B cell (primary cell): ENCODE measurements around the gene DPT. TPM values are rescaled to one million over a fixed set of nuclear protein-coding genes. Genes with fewer than 3 reads are reported as not detected.

Source experiments
- ATAC-seq: fragments of 200-7000 bp; cut with Tn5 transposase; one replicate; pipeline ENCODE4 v1.10.0; 2021; ENCODE audit warnings: low read depth, mild to moderate bottlenecking, moderate number of reproducible peaks, moderate library complexity
- CTCF ChIA-PET: fragments of 350-600 bp; sonication (Branson Sonifier 250); formaldehyde crosslinking; loops from one replicate; lab custom pipeline; 2021; ENCODE audit warnings: antibody characterized with exemption, inconsistent platforms; lab: Charles Lee
- POLR2A ChIA-PET: fragments of 350-600 bp; sonication (Branson Sonifier 250); formaldehyde crosslinking; loops from one replicate; lab custom pipeline; 2021; ENCODE audit warnings: antibody characterized with exemption; lab: Charles Lee
- DNase-seq: peaks from one replicate; pipeline ENCODE4 v3.0.0; 2013
- H2AFZ ChIP-seq: 2 replicates; pipeline ENCODE4 v1.6.1; 2012; ENCODE audit warnings: mild to moderate bottlenecking, low read depth, low read length; ENCODE audit not compliant: insufficient read depth, poor library complexity, severe bottlenecking
- H3K27ac ChIP-seq, 2 donors: 1 replicate in 1 of 2; 2 replicates in 1 of 2; pipeline ENCODE4 v1.5.1; 2012 to 2013; ENCODE audit warnings: low read length in 2 of 2, mild to moderate bottlenecking in 2 of 2, moderate library complexity in 1 of 2
- H3K27me3 ChIP-seq, 4 experiments: fragments of 200-600 bp in 1 of 4; sonication (generic) in 1 of 4; replicated peaks in 1 of 4; 1 replicate in 2 of 4; 2 replicates in 2 of 4; pipeline versions ENCODE4 v1.6.1 to v1.7.0; 2013 to 2016; ENCODE audit warnings: low read length in 3 of 4, mild to moderate bottlenecking in 2 of 4, mixed read lengths in 1 of 4, moderate library complexity in 1 of 4; ENCODE audit not compliant: insufficient read depth in 4 of 4, control insufficient read depth in 3 of 4; ENCODE audit errors: control extremely low read depth in 1 of 4
- H3K36me3 ChIP-seq, 2 experiments: replicated peaks in 1 of 2; 1 replicate in 1 of 2; 2 replicates in 1 of 2; pipeline versions ENCODE4 v1.6.1 to v1.7.1; 2013; ENCODE audit warnings: low read length in 1 of 2; ENCODE audit not compliant: insufficient read depth in 2 of 2, control insufficient read depth in 1 of 2; ENCODE audit errors: control extremely low read depth in 1 of 2, extremely low read depth in 1 of 2
- H3K4me1 ChIP-seq, 2 donors: fragments of 200-600 bp in 1 of 2; sonication (generic) in 1 of 2; 1 replicate in 1 of 2; 2 replicates in 1 of 2; pipeline versions ENCODE4 v1.5.1 to v1.6.1; 2013 to 2017; ENCODE audit warnings: low read length in 2 of 2; ENCODE audit not compliant: control insufficient read depth in 2 of 2, insufficient read depth in 2 of 2
- H3K4me2 ChIP-seq: replicated peaks from 2 replicates; pipeline ENCODE3; 2012; ENCODE audit warnings: mild to moderate bottlenecking, low read depth, low read length; ENCODE audit not compliant: poor library complexity, severe bottlenecking
- H3K4me3 ChIP-seq, 5 experiments: fragments of 200-600 bp in 1 of 5; sonication (generic) in 1 of 5; 1 replicate in 3 of 5; 2 replicates in 2 of 5; pipeline versions ENCODE4 v1.5.1 to v1.7.0; 2011 to 2016; ENCODE audit warnings: low read length in 4 of 5, mild to moderate bottlenecking in 4 of 5, low read depth in 2 of 5, control low read depth in 1 of 5, moderate library complexity in 1 of 5; ENCODE audit not compliant: insufficient read depth in 1 of 5; ENCODE audit errors: control extremely low read depth in 1 of 5, extremely low read depth in 1 of 5
- H3K79me2 ChIP-seq: fragments of 200-600 bp; sonication (generic); one replicate; pipeline ENCODE4 v1.6.0; 2016; ENCODE audit warnings: low read length; ENCODE audit not compliant: control insufficient read depth, insufficient read depth
- H3K9ac ChIP-seq: fragments of 200-600 bp; sonication (generic); 2 replicates; pipeline ENCODE4 v1.6.1; 2017; ENCODE audit warnings: mild to moderate bottlenecking, low read length, moderate library complexity
- H3K9me3 ChIP-seq, 3 donors: one replicate each; pipeline versions ENCODE4 v1.6.1 to v1.7.1; 2013; ENCODE audit warnings: low read length in 2 of 3; ENCODE audit not compliant: control insufficient read depth in 2 of 3, insufficient read depth in 1 of 3; ENCODE audit errors: control extremely low read depth in 1 of 3
- H4K20me1 ChIP-seq: 2 replicates; pipeline ENCODE4 v1.6.0; 2012; ENCODE audit warnings: mild to moderate bottlenecking, low read length; ENCODE audit not compliant: insufficient read depth, control insufficient read depth, poor library complexity, severe bottlenecking
- H3K27ac Mint-ChIP-seq: one replicate; pipeline ENCODE4 v1.8.0; 2021; ENCODE audit warnings: mixed read lengths
- H3K27me3 Mint-ChIP-seq: one replicate; pipeline ENCODE4 v1.8.0; 2021; ENCODE audit warnings: mixed read lengths
- H3K4me1 Mint-ChIP-seq: one replicate; pipeline ENCODE4 v1.8.0; 2021; ENCODE audit warnings: mixed read lengths
- H3K4me3 Mint-ChIP-seq: one replicate; pipeline ENCODE4 v1.8.0; 2021; ENCODE audit warnings: mixed read lengths
- H3K9me3 Mint-ChIP-seq: one replicate; pipeline ENCODE4 v1.8.0; 2022; ENCODE audit warnings: mixed read lengths; ENCODE audit not compliant: insufficient read depth
- EZH2 ChIP-seq: IDR thresholded peaks from 2 replicates; pipeline ENCODE4 v1.6.1; 2012; ENCODE audit warnings: borderline replicate concordance, low read depth, mild to moderate bottlenecking, moderate library complexity, low read length; ENCODE audit not compliant: insufficient read depth, poor library complexity, severe bottlenecking
- WGBS: methylation state at CpG from one replicate; pipeline ENCODE4 v1.1.5; 2013; ENCODE audit warnings: missing lambda C conversion rate; ENCODE audit not compliant: insufficient coverage; 5-methylcytosine and 5-hydroxymethylcytosine counted together
- intact Hi-C: fragments of 100-400 bp; cut with micrococcal nuclease; formaldehyde crosslinking; loops from one replicate; pipeline ENCODE4 v1.10.0; 2022
- polyA plus RNA-seq: library from polyadenylated mRNA; depleted of rRNA; stranded (reverse); fragments of >200 nt; gene quantifications from 2 replicates; pipeline ENCODE4 v1.2.3, GENCODE V29; 2012
- total RNA-seq, 2 donors: library from RNA; stranded (reverse); fragments of 120-200 nt in 1 of 2; gene quantifications; 1 replicate in 1 of 2; 2 replicates in 1 of 2; pipeline versions ENCODE4 v1.2.3 to v1.2.4, GENCODE V29; 2013 to 2022
- TF ChIP-seq, protein P1 (sequence below): fragments of 200-600 bp; IDR thresholded peaks from one replicate; pipeline ENCODE4 v1.8.0; 2022; ENCODE audit warnings: antibody characterized with exemption, mild to moderate bottlenecking

The DPT gene
- total and polyA plus RNA-seq, 2 donors (not counting 1 experiment from before 2014, with no cell fraction given) = not detected

DNA sequence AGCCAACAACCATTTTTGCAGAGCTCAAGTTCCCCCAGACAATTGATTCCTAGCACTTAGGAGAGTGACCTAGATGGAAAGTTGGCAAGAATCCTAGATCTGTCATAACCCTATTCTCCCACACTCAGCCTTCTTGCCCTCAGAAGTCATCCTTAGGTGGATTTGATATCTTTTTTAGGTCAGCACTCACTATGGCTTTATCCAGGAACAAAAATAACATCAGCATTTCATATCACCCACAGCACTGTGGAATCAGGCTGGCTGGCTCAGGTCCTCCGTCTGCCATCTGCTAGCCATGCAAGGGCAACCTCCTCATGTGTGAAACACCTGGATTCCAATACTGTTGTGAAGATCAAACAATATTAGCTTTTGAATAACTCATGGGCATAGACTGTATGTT lies 6.0 kb downstream of the DPT start:
- Mint-ChIP-seq H3K27me3 (peaks cover 23% of the 10 kb centered on the region), H3K27ac (no peak overlapping the region), H3K4me1 (no peaks in the 10 kb centered on the region), H3K4me3 (no peak overlapping the region), H3K9me3 (no peaks in the 10 kb centered on the region)
- Histone ChIP-seq H3K27ac (no peak overlapping the region), H3K27me3 (no peaks in the 10 kb centered on the region), H3K4me3 (no peak overlapping the region), H3K4me2 (no peak overlapping the region), H3K9ac (no peak overlapping the region), H3K4me1 (no peaks in the 10 kb centered on the region), H3K36me3 (no peaks in the 10 kb centered on the region), H4K20me1 (no peaks in the 10 kb centered on the region), H3K79me2 (no peaks in the 10 kb centered on the region), H3K9me3 (peaks cover 0 to 9% (median 0%) of the 10 kb centered on the region in 3 donors), H2AFZ (no peak overlapping the region)
- POLR2A ChIA-PET = no interaction called here
- DNase-seq = no peak
- intact Hi-C loops = no loop called here
- WGBS = no CpG with 5 or more reads among the region's 1 CpG
- TF ChIP-seq, protein P1, sequence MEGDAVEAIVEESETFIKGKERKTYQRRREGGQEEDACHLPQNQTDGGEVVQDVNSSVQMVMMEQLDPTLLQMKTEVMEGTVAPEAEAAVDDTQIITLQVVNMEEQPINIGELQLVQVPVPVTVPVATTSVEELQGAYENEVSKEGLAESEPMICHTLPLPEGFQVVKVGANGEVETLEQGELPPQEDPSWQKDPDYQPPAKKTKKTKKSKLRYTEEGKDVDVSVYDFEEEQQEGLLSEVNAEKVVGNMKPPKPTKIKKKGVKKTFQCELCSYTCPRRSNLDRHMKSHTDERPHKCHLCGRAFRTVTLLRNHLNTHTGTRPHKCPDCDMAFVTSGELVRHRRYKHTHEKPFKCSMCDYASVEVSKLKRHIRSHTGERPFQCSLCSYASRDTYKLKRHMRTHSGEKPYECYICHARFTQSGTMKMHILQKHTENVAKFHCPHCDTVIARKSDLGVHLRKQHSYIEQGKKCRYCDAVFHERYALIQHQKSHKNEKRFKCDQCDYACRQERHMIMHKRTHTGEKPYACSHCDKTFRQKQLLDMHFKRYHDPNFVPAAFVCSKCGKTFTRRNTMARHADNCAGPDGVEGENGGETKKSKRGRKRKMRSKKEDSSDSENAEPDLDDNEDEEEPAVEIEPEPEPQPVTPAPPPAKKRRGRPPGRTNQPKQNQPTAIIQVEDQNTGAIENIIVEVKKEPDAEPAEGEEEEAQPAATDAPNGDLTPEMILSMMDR = no peak
- TF ChIP-seq EZH2 = no peak
- no peak for ATAC-seq
- CTCF ChIA-PET = no interaction called here

- Histone ChIP-seq H3K27ac (no peak overlapping the region), H3K9ac (no peak overlapping the region), H3K36me3 (no peaks in the 10 kb centered on the region), H3K4me1 (no peaks in the 10 kb centered on the region), H3K79me2 (no peaks in the 10 kb centered on the region), H4K20me1 (no peaks in the 10 kb centered on the region), H3K27me3 (no peaks in the 10 kb centered on the region), H3K4me2 (no peak overlapping the region), H2AFZ (no peak overlapping the region), H3K4me3 (no peak overlapping the region), H3K9me3 (no peaks in the 10 kb centered on the region)
- POLR2A ChIA-PET = no interaction called here
- TF ChIP-seq, protein P1 = no peak
- TF ChIP-seq EZH2 = no peak
- no peaks in the 10 kb centered on the region for H3K4me1 Mint-ChIP-seq
- CTCF ChIA-PET = no interaction called here
- intact Hi-C loops = no loop called here
- DNase-seq (no peak), ATAC-seq (no peak)
- no peak overlapping the region for H3K4me3 Mint-ChIP-seq
- no peak overlapping the region for H3K27ac Mint-ChIP-seq
- peaks cover 21% of the 10 kb centered on the region for H3K27me3 Mint-ChIP-seq
- no peaks in the 10 kb centered on the region for H3K9me3 Mint-ChIP-seq
Measured at GRCh38 chr1:168720839-168721238, 8.2 kb downstream of the DPT start.
